CD1c-positive myeloid dendritic cell (primary cell): ENCODE results near the gene DLG1.

Source experiments
- DNase-seq: peaks from one replicate; pipeline ENCODE4 v3.0.0-alpha.2; 2016; ENCODE audit errors: extremely low spot score

DLG1 gene

DNA sequence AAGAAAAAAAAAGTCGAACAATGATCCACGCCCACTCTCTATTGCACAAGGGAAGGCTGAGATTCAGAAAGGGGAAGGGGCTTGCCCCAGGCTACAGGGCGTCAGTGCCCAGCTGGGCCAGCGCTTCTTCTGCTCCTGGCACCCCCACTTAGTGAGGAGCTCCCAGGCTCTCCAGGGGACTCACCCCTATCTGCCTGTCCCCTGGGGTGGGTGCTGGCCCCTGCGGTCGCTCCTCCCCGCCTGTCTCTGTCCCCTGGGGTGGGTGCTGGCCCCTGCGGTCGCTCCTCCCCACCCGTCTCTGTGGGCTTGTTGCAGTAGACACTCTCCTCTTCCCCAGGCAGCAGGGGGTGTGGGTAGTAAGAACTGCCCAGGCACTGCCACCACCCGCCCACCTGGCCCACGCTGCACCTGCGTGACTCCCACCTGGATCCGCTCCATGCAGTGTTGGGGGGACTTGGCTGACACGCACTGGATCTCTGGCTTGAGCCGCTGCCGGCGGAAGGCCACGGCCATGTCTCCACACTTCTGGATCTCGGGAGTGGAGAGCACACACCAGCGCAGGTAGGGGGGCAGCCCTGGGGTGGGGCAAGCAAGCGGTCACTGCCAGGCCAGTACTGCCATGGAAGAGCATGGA lies 283.4 kb downstream of the DLG1 start:
- peak; percentile 10 for DNase-seq

DNA sequence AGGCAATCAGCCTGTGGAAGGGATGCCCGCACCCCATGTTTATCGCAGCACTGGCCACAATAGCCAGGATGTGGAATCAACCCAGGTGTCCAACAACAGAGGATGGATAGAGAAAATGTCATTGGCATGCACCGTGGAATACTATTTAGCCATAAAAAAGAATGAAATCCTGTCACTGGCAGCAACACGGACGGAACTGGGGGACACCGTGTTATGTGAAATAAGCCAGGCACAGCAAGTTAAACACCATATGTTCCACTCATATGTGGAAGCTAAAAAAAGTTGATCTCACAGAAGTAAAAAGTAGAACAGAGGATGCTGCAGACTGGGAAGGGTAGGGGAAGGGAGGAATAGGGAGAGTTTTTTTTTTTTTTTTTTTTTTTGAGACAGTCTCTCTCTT lies 284.4 kb downstream of the DLG1 start:
- DNase-seq: no peak

DNA sequence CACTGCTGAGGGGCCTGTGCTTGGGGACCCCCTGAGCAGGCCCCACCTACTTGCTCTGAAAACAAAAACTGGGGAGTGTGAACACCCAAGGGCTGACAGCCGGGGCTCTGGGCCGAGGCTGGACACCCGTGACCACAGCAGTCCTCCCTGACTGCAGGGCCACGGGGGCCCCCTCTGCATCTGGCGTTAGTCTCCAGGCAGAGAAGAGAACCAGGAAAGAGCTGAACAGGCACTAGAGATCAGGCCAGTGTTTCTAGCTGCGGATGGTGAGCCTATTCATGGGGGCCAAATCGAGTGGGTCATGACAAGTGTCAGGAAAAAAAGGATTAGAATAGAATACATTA lies 285.9 kb downstream of the DLG1 start:
- DNase-seq: no peak

GRCh38 chr3:197011780-197012539 lies 286.5 kb downstream of the DLG1 start:
- no peak for DNase-seq

- no peak for DNase-seq
Measured at GRCh38 chr3:197010556-197011351, 287.7 kb downstream of the DLG1 start.

DNA sequence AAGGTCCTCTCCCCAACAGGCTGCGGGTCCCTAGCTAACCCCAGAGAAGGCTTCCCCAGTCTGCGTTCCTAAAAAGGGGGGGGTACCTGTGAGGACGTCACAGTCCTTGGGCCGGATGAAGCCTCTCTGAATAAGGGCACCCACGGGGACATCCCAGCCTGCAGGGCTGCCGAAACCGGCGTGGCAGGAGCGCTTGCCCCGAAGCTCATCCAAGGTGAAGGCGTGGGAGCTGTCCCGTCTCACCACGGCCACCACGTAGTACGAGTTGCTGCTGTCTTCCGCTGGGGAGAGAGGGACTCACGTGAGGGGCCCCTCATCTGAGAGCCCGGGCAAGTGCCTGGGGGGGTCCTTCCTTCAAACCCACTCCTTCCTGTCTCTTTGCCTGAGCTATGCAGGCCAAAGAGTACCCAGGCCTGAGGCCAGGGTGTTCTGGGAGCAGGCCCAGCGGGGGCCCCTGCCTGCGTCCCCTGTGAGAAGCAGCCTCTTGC lies 288.8 kb downstream of the DLG1 start:
- no peak for DNase-seq

DNA sequence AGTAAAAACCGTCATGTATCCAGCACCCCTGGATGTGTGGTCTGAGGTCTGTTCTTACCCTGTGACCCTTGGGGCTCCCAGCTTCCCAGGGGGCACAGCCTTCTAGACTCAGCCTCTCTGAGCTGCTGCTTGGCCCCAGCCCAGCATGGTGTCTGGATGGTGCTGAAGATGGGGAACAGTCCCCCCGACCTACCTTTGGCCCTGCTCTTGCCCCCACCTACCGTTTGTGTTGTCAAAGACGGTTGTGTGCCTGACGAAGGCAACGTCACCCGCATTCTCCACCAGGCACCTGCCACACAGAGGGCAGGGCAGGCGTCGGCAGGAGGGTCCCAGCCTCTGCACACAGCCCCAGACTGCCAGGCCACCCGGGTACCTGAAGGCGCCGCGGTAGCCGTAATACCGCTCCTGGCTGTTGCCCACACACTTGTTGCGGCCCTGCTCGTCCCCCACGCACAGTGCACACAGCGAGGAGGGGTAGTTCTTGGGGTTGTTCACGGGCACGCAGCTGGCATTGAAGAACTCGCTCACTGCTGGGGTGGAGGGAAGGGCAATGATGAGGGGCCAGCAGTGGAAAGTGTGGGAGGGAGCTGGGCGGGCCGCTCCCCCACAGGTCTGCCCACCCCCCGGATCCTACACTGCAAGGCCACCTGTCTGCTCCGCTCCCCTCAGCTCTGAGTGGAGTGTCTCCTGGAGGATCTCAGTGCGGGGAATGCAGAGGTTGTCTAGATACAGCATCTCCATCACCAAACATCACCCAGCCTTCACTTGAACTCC lies 289.8 kb downstream of the DLG1 start:
- no peak for DNase-seq

DNA sequence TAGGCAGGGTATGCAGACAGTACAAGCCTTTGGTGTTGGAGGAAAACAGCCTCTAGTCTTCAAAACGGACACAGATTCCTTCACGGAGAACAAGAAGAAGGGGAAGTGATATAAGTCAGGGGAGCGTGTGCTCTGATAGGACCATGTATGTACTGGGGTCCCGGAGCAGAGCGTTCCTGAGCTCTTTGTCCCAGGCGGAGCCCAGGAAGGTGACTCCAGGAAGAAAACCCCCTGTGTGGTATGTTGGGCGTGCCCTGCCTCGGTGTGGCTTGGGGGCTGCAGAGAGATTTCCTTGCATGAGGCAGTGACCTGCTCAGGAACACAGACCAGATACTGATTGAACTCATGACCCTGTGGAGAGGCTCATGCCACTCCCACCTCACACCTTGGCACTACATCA lies 290.5 kb downstream of the DLG1 start:
- no peak for DNase-seq

DNA sequence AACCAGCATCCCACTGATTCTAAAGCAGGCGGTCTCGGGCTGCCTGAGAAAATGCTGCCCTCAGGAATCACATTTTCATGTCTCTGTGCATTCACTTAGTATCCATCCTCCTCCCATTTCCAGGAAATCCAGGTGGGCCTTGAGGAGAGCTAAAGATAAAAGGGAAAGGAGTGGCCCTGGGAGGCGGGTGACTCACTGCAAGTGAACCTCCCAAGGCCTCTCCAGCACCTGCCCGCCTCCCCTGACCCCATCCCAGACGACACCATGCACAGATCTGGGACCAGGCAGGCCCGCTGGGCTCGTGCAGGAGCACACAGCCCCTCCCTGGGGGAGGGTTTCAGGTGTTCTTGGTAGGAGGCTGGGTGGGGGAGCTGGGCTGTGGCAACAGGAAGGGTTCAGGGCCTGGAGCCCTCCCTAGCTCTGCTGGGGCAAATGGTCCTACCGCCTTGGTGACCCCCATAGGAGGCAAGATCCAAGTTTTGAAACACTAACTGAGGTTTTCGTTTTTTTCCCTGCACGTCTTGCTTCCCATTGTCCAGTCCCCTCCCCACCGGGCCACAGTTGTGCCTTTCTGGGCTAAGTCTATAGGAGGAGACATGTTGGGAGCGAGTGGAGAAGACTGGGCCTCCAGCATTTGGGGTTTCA lies 291.0 kb downstream of the DLG1 start:
- no peak for DNase-seq

DNA sequence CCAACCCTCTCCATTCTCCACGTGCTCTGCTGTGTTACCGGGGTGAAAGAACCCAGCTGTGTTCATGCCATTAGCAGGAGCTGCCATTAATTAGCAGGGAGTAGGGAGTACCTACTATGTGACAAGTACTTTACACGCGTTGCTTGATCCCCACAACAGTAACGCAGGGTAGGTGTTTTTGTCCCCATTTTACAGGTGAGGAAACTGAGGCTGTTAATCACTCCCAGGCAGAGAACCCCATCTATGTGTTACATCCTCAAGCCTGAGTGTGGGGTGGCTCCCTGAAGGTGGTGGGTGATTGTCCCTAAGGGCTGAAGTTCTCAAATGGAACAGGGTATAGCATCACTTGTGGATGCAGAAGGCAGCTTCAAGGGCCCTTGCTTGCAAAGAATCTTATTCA lies 291.6 kb downstream of the DLG1 start:
- DNase-seq: no peak

GRCh38 chr3:197006446-197006845 lies 292.0 kb downstream of the DLG1 start:
- DNase-seq: no peak

DNA sequence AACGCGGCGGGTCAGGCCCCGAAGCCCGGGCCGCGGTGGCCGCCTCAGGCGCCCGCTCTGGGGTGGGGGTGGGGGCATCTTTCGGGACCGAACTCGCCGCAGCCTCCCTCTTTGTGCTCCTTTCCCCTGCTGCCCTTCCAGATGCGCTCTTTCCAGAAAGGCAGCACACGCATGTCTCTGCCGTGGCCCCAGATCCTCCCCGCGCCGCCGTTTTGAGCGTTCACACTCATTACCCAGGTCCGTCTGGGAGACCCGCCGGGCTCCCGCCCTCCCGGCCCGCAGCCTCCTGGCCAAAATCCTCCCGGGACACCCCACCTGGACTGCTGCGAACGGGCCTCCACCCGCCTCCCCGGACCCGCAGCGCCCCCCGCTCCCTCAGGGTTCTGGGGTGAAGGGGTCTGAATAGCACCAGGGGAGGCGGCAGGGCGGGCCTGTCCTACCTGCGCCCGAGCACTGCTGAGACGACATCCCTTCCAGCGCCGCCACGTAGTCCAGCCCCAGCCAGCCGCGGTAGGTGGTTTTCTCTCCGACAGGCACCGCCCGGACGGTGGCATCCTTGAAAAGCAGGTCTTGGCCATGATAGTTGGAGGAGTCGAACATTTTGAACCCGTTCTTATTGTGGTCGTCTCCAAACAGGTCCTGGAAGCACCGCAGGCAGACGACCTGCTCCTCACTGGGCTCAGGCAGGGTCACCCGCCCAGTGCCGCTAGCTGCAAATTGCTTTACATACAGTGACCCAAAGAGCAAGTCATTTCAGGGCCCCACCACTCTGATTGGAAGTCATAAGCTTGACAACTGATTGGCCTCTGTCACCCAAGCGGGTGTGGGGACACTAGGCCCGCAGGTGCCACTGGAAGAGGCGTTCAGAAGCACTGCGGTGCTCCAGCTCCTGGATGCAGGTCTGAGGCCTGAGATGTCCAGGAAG lies 294.7 kb downstream of the DLG1 start:
- DNase-seq: no peak

DNA sequence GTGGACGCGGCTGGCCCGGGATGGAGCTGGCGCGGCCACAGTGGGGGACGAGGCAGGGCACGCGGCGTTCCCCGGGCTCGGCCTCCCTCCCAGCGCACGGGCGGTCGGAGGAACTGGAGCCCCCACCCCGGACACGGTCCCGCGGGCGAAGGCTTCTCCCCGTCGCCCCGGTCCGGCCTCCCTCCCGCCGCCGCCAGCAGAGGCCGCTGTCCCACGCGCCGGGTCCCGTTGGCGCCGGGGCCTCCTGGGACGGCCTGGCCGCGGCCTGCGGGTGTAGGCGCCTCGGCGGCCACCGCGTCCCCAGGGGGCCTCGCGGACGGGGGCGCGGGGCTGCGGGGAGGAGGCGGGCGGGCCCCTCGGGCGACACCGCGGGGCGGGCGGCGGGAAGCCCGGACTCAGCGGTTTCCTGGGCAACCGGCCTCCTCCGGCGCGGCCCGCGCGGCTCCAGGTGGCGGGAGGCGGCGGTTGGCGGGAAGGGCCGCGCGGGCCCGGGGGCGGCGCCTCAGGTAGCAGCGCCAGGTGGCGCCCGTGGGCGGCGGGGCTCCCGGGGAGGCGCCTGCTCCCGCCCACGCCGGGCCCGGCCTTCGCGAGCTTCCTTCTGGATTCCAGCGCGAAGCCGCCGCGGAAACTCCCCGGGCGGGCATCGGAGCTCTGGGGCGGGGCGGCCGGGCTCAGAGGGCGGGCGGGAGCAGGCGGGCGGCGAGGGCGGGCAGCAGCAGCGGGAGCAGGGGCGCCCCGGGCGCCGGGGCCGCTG lies 295.5 kb downstream of the DLG1 start:
- peak; percentile 85 for DNase-seq

DNA sequence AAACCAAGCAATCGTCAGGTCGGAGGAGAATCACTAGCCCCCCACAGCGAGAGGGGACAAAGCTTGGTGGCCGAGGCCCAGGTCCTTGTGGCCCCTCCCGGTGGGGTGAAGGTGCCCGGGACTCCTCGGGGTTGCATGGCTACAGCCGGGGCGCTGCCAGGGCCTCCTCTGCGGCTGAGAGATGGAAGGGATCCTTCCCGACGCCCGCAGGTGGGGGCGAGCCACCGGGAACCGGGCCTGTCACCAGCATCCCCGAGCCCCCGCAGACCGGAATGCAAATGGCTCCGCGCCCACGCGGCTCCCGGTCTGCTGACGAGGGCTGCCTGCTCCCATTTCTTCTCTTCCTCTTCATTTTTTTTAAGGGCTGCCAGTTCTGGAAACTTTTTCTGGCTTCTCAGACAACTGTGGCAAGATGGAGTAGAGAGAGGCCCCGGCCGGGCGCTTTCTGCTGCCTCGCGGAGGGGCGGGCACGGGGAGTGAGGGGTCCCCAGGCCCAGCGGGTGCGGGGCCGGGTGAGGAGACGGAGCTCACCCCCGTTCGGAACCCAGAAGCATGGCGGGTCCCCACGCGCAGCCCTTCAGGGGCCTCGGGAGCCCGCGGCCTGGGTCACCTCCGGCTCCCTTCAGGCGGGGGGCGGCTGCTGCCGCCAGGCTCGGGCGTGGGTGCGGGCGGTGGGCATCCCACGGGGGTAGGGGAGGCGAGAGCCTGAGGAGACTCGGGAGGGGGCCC lies 296.3 kb downstream of the DLG1 start:
- peak; percentile 64 for DNase-seq

DNA sequence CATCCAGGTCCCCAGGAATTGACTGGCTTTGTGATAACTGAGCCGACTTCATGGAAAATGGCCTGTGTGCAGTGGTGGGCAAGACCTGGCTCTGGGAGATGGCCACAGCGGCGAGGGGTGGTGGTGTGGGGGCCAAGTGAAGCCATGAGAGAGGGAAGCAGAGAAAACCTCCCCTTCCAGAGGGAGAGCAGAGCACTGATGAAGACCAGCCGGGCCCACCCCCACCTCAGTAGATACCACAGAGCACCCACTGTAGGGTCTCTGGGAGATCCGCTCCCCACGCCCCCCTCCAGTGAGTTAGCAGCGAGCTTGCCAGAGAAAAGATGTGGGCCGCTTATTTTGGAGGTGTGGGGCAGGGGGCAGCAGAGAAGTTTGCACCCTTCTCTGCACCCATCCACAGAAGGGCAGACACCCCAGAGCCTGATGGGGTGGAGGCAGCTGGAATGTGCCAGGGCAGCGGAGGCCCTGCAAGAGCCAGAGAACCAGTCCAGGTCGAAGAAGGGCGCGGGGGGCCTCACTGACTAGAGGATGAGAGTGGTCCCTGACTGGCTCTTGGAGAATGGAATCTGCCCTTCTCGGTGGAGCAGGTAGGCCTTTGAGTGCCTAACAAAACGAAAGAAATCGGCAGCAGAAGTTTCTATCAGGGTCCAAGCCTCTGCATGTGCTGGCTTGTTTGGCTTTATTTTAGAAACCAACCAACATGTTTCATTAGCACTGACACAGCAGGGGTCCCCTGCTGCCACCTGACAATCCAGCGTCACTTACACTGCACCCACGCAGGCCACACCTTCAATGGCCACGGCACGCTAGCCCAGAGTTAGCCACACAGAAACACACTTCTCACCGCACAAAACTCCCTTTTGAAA lies 297.1 kb downstream of the DLG1 start:
- DNase-seq: no peak

DNA sequence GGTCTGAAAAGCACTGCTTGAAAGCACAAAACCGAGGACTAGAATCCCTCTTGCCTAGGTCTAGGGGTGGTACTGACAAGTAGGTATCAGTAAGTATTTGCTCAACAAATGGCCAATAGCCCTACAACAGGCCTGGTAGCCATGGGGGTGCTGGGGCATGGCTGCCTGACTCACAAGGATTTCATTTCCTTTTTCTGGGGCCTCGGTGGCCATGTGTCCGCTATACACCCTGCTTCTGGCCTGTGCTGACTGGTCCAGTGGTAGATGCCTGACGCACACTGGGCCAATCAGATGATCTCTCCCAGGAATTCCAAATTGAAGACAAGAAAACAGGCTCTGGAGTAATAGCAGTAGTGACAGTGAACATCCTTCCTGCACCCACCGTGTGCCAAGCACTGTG lies 298.2 kb downstream of the DLG1 start:
- peak; percentile 74 for DNase-seq

- no peak for DNase-seq
Measured at GRCh38 chr3:196998966-196999760, 299.2 kb downstream of the DLG1 start.
